GM19372 (cell line): Measurements from ENCODE around the gene NRP1.

Experiments used
- ATAC-seq: cut with Tn5 transposase; IDR thresholded peaks from one replicate; pipeline ENCODE4 v1.9.1; 2021; ENCODE audit warnings: mild to moderate bottlenecking, low read depth, moderate library complexity; ENCODE audit not compliant: unreplicated experiment

NRP1 gene

DNA sequence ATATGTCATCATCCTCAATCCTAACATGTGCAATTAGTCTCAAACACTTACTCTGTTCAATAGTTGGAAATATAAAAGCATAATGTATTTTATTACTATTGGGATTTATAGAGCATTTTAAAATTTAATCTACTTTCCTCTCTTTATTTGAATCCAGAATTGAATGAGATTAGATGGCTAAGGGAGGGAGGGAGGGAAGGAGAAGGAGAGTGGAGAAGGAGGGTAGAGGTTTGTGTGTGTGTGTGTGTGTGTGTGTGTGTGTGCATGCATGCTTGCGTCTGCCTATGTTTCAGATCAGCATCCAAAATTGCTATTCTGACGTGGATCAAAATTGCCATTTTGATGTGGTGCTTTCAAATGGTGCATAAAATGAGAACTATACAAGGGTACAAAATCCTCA, 90.8 kb downstream of the NRP1 start:
- no peak for ATAC-seq

DNA sequence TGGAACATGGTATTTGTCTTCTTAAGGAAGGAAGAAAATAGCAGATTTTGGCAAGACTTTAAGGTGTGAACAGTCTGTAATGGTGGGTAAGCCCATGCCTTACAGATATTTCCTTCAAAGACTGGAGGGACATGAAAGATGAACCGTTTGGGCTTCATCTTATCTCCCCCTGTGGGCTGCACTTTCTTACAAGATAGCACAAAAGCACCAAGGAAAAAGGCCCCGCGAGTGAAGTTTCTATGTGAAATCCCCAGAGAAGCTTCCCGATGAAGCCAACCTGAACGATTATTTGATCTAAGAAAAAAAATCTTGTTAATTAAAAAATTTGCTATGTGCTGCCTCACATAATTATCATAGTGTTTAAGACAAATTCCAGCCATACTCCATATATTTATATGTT, 91.5 kb downstream of the NRP1 start:
- no peak for ATAC-seq

DNA sequence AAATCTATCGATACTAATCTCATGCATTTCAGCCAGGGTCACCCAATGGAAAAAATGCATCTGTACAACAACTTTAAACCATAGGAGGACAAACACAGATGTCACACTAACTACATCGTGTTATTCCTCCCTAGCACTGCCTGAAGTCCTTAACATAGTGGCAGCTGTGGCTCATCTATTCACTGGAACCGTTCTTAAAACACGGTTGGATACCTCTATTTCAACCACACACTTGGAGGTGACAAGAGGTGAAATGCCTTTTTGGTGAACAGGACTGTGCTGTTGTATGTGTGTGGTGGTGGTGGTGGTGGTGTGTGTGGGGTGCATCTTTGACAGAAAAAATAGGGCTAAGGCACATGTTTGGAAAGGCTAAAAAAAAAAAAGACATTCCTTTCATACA, 93.1 kb downstream of the NRP1 start:
- ATAC-seq = no peak

DNA sequence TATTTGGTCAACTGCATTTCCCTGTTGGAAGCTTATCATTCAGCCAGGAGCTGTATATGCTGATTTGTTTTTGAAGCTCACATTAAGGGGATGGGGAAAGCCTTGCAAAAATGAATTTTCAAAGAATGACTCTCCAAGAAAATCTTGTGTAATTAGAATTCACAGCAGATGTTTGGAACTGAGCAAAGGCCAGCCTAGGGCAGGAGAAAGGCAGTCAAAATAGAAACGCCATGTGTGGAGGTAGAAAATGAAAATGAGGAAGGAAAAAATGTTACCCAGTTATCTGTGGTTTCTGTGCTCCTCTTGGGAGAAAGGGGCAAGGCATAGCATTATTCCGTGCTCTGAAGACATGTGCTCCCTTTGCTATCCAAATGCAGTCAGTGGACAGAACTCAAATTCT, 93.5 kb downstream of the NRP1 start:
- no peak for ATAC-seq

DNA sequence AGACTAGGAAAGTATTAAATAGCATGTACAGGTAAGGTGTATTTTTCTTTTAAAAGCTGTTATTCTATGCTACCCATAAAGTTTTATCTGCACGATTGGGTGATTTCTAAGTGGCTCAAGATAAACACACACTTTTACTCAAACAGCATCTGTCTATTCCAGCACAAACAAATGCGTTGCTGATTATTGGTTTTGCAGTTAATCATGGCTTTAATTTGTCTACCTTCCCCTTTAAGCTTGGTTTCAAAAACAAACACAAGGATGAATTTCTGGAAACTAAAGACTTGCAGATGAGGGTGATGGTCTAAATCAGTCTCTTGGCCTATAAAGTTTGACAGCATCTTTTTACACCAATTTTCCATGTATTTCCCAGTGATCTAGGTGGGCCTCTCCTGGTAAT, 94.2 kb downstream of the NRP1 start:
- no peak for ATAC-seq

DNA sequence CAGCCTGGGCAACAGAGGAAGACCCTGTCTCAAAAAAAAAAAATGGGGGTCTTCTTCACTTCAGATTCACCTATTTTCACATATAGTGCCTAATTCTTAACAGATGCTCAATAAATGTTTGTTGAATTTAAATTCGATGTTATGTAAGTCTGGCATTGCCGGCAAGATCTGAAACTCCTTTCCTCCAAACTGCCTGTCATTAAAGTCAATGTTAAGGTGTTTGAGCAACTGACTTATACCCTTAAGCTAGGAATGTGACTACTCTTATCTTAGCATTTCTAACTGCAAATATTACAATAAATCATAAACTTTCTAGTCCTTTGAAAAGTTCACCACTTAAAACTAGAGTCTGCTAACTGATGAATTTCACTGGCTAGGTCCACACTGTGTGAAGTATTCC, 95.2 kb downstream of the NRP1 start:
- no peak for ATAC-seq

DNA sequence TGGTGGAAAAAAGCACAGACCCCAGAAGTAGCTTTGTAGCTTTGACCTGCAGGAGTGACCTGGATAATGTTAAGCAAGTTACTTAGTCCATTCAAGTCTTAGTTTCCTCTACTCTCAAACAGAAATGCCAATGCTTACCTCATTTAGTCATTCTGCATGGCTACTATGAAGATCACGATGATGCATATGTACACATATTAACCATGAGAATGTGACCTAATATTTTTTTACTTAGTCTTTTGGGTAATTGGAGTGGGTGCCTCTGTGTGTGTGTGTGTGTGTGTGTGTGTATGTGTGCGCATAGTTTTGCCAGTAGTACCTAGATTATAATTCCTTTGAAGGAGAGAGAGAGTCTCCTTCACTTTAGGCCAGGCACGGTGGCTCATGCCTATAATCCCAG, 95.8 kb downstream of the NRP1 start:
- no peak for ATAC-seq

DNA sequence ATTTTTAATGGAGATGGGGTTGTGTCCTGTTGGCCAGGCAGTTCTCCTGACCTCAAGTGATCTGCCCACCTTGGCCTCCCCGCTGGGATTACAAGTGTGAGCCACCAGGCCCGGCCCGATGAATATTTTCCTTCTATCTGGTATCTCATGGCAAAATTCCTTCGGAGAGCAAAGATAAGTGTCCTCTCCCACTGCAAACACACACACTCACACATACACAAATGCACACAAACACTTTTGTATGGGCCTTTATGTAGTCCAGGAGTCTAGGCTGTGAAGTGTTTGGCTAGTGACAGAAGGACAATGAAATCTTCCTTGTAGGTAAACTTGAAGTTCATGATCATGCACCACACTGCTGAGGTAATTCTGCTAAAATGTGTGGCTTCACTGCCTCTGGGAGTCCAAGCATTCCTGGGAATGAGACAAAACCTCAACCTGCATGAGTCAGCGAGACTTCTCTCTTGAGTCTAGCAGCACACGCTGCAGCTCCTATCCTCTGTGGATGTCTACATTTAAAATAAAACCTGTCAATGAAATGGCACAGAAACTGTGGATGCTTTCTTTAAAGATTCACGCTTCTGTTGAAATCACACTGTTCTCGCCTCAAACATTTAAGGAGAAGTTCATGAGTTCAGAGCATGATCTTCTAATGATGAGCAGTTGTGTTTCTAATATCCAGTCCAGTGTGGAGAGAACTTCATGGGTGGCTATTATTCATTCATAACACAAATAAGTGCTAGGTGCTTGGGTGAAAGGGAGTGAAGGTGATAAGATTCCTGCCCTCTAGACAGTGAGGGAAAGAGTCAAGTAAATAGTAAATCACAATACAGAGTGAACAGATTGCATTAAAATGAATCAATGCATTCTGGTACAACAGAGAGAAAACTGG, 96.5 kb downstream of the NRP1 start:
- no peak for ATAC-seq

DNA sequence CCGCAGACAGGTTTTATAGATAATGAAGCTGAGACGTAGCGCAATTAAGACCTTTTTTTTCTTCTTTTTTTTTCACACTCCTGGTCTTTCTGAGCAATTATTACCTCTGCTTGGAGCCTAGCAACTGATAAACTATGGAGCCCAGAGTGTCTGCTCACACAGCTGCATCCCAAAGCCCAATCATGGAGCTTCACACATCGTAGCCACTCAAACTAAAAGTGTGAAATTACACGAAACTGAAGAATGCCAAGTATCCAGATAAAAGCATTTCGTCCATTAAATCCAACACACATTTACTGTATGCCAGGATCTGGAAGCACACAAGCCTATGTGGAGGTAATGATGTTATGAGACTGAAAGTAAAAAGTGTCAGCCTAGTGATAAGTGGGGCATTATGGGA, 97.6 kb downstream of the NRP1 start:
- no peak for ATAC-seq

DNA sequence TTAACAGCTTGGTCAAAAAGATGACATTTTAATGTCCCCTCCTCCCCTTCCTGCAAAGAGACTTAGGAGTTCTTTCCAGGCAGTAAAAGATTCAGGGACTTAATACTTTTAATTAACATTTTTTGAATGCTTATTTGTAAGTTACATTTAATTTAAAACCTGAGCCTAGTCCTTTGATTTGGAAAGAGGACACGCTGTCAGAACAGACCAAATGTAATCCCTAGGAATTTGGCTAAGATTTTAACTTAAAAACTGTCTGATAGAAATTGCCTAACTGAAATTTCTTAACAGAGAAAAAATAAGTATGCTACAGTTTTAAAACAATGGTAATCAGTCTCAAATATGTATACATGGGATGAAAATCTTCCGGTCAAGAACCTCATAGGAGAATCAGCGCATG, 98.5 kb downstream of the NRP1 start:
- no peak for ATAC-seq

DNA sequence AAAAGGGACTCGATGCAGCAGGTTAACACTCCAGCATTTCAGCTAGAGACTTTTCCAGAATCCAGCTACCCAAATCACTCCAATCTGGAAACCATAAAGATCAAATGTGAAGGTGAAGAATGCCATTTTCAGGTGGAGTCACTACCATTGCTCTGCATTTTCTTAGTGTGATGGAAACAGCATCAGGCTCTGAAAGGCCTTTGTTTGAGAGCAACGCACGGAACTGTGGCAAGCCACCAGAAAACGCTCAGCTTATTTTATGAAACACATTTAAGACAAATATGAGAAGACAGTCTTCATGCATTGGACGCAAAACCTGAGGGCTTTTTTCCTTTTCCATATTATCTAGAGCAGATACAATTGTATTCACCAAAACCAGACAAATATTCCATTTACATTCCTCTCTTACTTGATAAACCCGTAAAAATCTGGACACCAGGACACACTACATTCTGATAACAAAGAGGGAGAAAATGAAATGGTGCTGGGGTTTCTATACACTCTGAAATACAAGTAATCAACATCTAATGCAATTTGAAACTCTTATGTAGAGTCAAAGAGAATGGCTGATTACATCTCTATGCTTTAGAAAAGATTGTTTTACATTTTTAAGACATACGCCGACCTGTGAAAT, 99.1 kb downstream of the NRP1 start:
- ATAC-seq = no peak

DNA sequence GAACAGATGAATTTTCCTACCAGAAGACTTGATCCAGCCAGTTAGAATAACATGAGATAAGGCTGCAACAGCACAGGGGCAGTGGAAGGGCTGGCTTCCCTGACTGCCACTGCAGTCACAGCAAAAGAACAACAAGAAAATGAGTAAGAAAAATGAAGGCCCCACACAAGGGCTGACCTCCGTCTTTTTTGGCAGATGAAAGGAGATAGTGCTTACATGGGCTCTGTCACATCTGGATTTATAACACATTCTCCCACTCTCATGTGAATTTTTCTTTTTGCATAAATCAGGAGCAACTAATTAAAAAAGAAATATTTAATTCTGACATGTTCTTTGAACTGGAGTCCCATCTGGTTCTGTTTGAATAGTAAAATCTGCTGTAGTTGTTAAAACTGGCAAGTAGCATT, 99.6 kb downstream of the NRP1 start:
- ATAC-seq = no peak

DNA sequence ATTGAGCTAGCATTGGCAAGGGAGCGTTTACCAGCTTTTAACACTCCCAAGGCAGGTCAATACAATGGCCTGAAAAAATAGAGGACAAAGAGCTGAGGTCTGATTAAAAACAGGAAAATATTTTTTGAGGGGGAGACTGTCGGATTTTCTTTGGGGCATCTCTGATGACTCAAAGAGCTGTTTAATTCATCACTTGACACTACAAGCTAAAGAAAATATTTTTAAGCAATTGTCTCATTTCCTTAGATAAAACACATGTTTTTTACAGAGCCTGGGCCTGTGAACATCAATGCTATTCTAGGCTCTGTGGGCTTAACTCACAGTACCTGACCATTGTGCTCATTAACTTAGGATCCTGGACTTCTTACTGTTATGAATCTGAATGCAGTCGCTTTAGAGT, 100.8 kb downstream of the NRP1 start:
- ATAC-seq = no peak

DNA sequence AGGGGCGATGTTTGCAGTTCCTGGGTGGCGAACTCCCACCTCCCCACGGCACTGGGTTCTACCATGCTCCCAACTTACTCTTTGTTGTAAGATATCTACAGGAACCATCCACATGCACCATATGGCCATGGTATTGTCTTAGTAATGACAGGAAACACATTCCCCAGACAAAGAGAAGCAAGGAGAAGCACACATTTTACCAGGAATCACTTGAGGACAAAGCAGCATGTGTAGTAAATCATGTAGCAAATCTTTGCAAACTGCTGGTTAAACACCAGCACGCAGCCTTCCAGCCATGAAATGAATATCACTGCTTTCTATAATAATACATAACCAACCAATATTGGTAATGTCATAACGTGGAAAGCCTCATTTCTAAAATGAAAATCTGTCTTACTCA, 101.2 kb downstream of the NRP1 start:
- no peak for ATAC-seq

DNA sequence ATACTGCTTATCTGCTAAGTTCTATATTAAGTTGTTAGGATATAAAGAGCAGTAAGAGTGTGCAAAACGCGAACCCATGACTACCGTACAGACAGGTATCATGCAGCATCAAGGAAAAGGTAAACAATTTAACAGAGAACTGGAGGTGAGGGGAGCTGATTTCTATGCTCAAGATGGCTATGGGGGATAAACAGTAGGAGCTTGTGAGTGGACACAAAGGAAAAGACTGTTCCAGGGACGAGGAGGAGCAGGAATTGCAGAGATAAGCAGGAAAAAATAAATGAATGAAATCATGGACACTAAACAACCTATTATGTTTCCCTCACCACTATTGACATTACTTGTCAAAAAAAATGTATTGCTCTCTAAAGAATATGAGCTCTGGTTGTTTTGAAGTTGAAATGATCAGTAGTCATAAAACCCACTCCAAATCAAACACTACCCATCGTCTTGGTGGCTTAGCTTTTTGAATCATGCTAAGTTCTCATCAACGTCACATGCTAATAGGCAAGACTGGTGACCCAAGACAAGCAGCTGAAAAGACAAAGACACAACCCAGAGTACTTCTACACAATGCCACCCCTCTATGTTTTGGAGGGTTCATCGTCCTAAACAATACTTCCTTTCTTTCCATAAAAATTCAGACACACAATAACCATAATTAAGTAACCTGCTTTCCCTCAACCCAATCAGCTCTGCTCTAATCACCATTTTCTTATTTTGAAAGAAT, 102.7 kb downstream of the NRP1 start:
- ATAC-seq = no peak

DNA sequence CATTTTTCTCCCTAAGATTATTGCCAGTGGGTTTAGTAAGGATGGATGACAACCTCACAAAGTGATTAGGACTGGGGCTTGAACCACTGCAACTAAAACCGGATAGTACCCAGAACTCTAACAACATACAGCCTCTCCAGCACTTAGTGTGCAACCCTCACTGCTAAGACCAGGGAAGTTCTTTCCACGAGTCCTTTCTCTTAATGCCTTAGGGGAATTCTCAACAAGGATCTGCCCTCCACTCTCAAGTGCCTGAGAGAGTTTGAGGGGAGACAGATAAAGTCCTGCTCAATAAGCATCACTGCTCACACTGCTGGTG, 104.6 kb downstream of the NRP1 start:
- no peak for ATAC-seq

DNA sequence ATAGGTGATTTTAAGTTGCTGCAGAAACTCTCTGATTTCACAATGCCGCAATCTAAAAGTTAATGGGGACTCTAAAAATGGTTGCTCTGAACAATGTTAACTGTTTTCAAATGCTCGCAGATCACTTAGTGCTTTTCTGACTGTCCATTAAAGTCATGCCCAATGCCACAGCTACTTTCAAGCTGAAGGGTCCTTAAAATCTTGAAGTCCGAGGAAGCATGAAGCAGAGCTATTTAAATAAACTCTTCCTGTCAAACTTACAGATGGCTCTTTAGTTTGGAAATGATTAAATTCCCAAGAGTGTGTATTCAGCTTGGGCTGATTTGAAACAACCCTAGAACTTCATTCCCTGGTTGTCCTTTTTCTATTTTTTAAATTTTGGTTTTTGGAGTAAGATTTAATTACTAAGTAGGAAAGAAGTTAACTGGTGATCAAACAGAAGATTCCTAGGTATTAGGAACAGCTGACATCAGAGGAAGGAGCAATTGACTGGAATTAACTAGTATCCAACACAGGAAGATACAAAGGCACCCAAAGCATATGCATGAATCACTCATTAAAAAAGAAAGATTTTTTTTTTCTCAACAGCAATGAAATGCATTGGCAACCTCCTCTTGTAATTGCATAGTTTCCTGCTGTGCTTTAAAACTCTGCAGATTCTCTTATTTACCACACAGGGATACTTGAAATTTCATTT, 105.1 kb downstream of the NRP1 start:
- ATAC-seq = no peak

DNA sequence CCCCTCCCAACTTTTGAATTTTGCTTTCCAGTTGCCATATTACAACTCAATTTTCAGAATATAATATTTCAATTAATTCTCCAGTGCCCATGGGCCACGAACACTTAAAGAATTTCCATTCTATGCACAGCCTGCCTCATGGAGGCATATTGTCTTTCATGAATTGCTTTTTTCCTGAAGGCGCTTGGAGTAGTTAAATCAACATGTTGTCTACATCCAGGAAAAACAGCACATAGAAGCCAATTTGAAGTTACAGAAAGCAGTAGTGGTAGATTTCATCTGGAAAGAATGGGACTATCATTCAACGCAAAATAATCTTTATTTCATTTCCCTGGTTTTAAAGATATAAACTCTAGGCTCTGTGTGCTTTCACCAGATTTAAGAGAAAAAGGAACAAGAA, 106.0 kb downstream of the NRP1 start:
- ATAC-seq = no peak

DNA sequence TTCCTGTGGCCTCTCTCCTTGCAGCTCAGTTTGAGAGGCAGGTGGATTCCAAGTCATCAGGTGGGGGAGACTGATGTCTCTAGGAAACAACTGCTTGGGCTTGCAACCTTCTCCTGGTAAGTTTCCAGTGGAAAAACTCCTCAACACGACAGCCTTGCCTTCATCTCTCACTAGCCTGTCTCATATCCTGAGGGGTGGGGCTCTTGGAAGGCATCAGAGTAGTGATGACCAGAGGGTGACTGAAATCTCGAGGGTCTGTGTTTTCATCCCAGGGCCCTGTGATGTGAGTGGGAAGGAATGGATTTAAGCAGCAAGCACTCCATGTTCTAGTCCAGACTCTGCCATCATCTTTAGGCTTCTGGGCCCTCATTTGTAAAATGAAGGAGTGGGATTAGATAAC, 107.0 kb downstream of the NRP1 start:
- no peak for ATAC-seq

DNA sequence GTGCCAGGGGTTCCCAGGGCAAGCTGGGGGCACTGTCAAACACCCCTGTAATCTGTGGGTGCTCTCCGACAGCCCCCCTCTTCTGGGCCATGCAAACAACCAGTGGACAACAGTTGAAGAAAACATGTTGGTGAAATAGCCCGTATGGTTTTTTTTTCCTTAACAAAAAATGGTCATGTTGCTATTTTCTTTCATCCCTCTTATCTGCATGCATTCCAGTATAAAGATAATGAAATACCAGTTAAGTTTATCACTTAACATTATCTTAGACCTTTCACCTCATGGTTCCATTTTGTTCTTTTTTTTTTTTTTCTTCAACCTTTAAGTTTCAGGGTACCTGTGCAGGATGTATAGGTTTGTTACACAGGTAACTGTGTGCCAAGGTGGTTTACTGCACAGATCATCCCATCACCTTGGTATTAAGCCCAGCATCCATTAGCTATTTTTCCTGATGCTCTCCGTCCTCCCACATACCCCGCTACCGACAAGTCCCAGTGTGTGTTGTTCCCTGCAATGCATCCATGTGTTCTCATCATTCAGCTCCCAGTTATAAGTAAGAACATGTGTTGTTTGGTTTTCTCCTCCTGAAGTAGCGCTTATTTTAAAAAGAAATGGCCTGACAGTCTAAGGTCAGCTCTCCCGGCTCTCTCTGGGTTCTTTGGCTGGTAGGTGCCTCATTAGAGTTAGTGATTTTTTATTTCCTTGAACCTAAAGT, 110.1 kb downstream of the NRP1 start:
- no peak for ATAC-seq
